H9 (cell line): Measurements from ENCODE around the gene IL18R1. TPM values are rescaled to one million over a fixed set of nuclear protein-coding genes. Genes with fewer than 3 reads are reported as not detected.

Experiments used
- DNase-seq: peaks from one replicate; pipeline ENCODE4 v3.0.0-alpha.2; 2017
- H2AFZ ChIP-seq: one replicate; pipeline ENCODE4 v1.6.1; 2013; ENCODE audit warnings: mild to moderate bottlenecking, low read length, control low read depth, moderate library complexity
- H2AK5ac ChIP-seq: 2 replicates; pipeline ENCODE4 v1.6.1; 2013; ENCODE audit warnings: low read length, control low read depth, mixed read lengths; ENCODE audit not compliant: insufficient read length
- H2BK120ac ChIP-seq: one replicate; pipeline ENCODE4 v1.6.1; 2013; ENCODE audit warnings: low read depth, mild to moderate bottlenecking, low read length, control low read depth, inconsistent platforms; ENCODE audit not compliant: poor library complexity, severe bottlenecking
- H2BK12ac ChIP-seq: 2 replicates; pipeline ENCODE4 v1.6.1; 2013; ENCODE audit warnings: low read length, control low read depth, mixed read lengths, low read depth; ENCODE audit not compliant: insufficient read length
- H2BK15ac ChIP-seq: 2 replicates; pipeline ENCODE4 v1.6.1; 2013; ENCODE audit warnings: low read depth, low read length, control low read depth
- H2BK20ac ChIP-seq: one replicate; pipeline ENCODE4 v1.6.1; 2013; ENCODE audit warnings: low read depth, mild to moderate bottlenecking, low read length, control low read depth, inconsistent platforms; ENCODE audit not compliant: poor library complexity, severe bottlenecking
- H2BK5ac ChIP-seq: 2 replicates; pipeline ENCODE4 v1.6.1; 2013; ENCODE audit warnings: low read length, control low read depth, mixed read lengths; ENCODE audit not compliant: insufficient read length
- H3K14ac ChIP-seq: 2 replicates; pipeline ENCODE4 v1.6.1; 2013; ENCODE audit warnings: low read length, control low read depth; ENCODE audit not compliant: insufficient read depth
- H3K18ac ChIP-seq: 2 replicates; pipeline ENCODE4 v1.6.1; 2013; ENCODE audit warnings: low read depth, mild to moderate bottlenecking, mixed read lengths, low read length, control low read depth; ENCODE audit not compliant: insufficient read length
- H3K23ac ChIP-seq: 2 replicates; pipeline ENCODE4 v1.6.1; 2013; ENCODE audit warnings: low read length, control low read depth, mixed read lengths, low read depth; ENCODE audit not compliant: insufficient read length
- H3K23me2 ChIP-seq: 2 replicates; pipeline ENCODE4 v1.6.1; 2013; ENCODE audit warnings: low read depth, mild to moderate bottlenecking, mixed read lengths, low read length, control low read depth; ENCODE audit not compliant: insufficient read length, poor library complexity, severe bottlenecking
- H3K27ac ChIP-seq: 2 replicates; pipeline ENCODE4 v1.5.1; 2013; ENCODE audit warnings: low read length, control low read depth, mixed read lengths, low read depth; ENCODE audit not compliant: insufficient read length
- H3K27me3 ChIP-seq: 2 replicates; pipeline ENCODE4 v1.6.1; 2013; ENCODE audit warnings: low read length, control low read depth, inconsistent platforms; ENCODE audit not compliant: insufficient read depth
- H3K4ac ChIP-seq: 2 replicates; pipeline ENCODE4 v1.6.1; 2013; ENCODE audit warnings: low read depth, mild to moderate bottlenecking, control low read depth, inconsistent platforms, low read length, moderate library complexity
- H3K4me1 ChIP-seq: 2 replicates; pipeline ENCODE4 v1.6.1; 2013; ENCODE audit warnings: low read length, control low read depth, inconsistent platforms; ENCODE audit not compliant: insufficient read depth
- H3K4me2 ChIP-seq: 2 replicates; pipeline ENCODE4 v1.6.1; 2013; ENCODE audit warnings: low read length, control low read depth, mixed read lengths; ENCODE audit not compliant: insufficient read length, insufficient read depth
- H3K56ac ChIP-seq: 2 replicates; pipeline ENCODE4 v1.6.1; 2013; ENCODE audit warnings: low read depth, mild to moderate bottlenecking, mixed read lengths, low read length, control low read depth; ENCODE audit not compliant: insufficient read length
- H3K79me1 ChIP-seq: 2 replicates; pipeline ENCODE4 v1.6.1; 2013; ENCODE audit warnings: low read depth, mild to moderate bottlenecking, moderate library complexity, low read length, control low read depth, inconsistent platforms; ENCODE audit not compliant: insufficient read depth, poor library complexity, severe bottlenecking
- H3K79me2 ChIP-seq: 2 replicates; pipeline ENCODE4 v1.6.1; 2013; ENCODE audit warnings: low read length, control low read depth, inconsistent platforms; ENCODE audit not compliant: insufficient read depth
- H3K9ac ChIP-seq: 2 replicates; pipeline ENCODE4 v1.6.1; 2013; ENCODE audit warnings: low read length, control low read depth, mixed read lengths; ENCODE audit not compliant: insufficient read length; ENCODE audit errors: extremely low read depth
- H3K9me3 ChIP-seq: one replicate; pipeline ENCODE4 v1.6.1; 2013; ENCODE audit warnings: low read depth, low read length, inconsistent platforms; ENCODE audit not compliant: control insufficient read depth
- H3T11ph ChIP-seq: one replicate; pipeline ENCODE4 v1.6.1; 2013; ENCODE audit warnings: mild to moderate bottlenecking, low read length, control low read depth, inconsistent platforms
- H4K20me1 ChIP-seq: one replicate; pipeline ENCODE4 v1.6.1; 2013; ENCODE audit not compliant: control insufficient read depth, insufficient read length, insufficient read depth
- H4K5ac ChIP-seq: 2 replicates; pipeline ENCODE4 v1.6.1; 2013; ENCODE audit warnings: low read depth, mild to moderate bottlenecking, mixed read lengths, low read length, control low read depth; ENCODE audit not compliant: insufficient read length
- H4K8ac ChIP-seq: replicated peaks from 2 replicates; pipeline ENCODE4 v1.6.1; 2013; ENCODE audit warnings: low read length, control low read depth, mixed read lengths, low read depth; ENCODE audit not compliant: insufficient read length
- H4K91ac ChIP-seq: 2 replicates; pipeline ENCODE4 v1.6.1; 2013; ENCODE audit warnings: low read depth, mild to moderate bottlenecking, moderate library complexity, mixed read lengths, low read length, control low read depth; ENCODE audit not compliant: insufficient read length
- H3K27ac Mint-ChIP-seq, 3 experiments: 2 replicates in 2 of 3; 3 replicates in 1 of 3; pipeline ENCODE4 v1.8.0; 2020 to 2021; ENCODE audit warnings: mixed read lengths in 3 of 3, mild to moderate bottlenecking in 1 of 3, moderate library complexity in 1 of 3
- H3K27me3 Mint-ChIP-seq: 2 replicates; pipeline ENCODE4 v1.8.0; 2021; ENCODE audit warnings: low read depth, mild to moderate bottlenecking, moderate library complexity, mixed read lengths
- H3K36me3 Mint-ChIP-seq, 3 experiments: 2 replicates in 2 of 3; 3 replicates in 1 of 3; pipeline ENCODE4 v1.8.0; 2020 to 2021; ENCODE audit warnings: low read depth in 3 of 3, mixed read lengths in 3 of 3; ENCODE audit not compliant: insufficient read depth in 1 of 3
- H3K4me1 Mint-ChIP-seq, 2 experiments: 2 replicates each; pipeline ENCODE4 v1.8.0; 2020; ENCODE audit warnings: mixed read lengths in 2 of 2
- H3K4me3 Mint-ChIP-seq, 2 experiments: 2 replicates in 1 of 2; 3 replicates in 1 of 2; pipeline ENCODE4 v1.8.0; 2020 to 2021; ENCODE audit warnings: mild to moderate bottlenecking in 2 of 2, mixed read lengths in 2 of 2, moderate library complexity in 1 of 2
- H3K9me3 Mint-ChIP-seq, 2 experiments: 2 replicates in 1 of 2; 3 replicates in 1 of 2; pipeline ENCODE4 v1.8.0; 2020; ENCODE audit warnings: mild to moderate bottlenecking in 2 of 2, mixed read lengths in 2 of 2, moderate library complexity in 1 of 2
- WGBS: extraction: QIAGEN DNeasy Blood & Tissue Kit; methylation state at CpG from one replicate; pipeline ENCODE4 v1.1.7; 2013; ENCODE audit warnings: missing lambda C conversion rate, low lambda C conversion rate, mixed read lengths; ENCODE audit not compliant: insufficient read length; ENCODE audit errors: extremely low coverage; 5-methylcytosine and 5-hydroxymethylcytosine counted together
- total RNA-seq: library from RNA; stranded (reverse); gene quantifications from 2 replicates; pipeline ENCODE4 v1.2.1, GENCODE V29; 2021
- TF ChIP-seq, protein P1 (sequence below): fragments of 200-600 bp; sonication (generic); conservative IDR thresholded peaks from 3 replicates; pipeline ENCODE4 v1.8.0; 2021; ENCODE audit warnings: antibody characterized with exemption, mild to moderate bottlenecking

The IL18R1 gene
- total RNA-seq, 1 experiment from 2014 or later: not detected

DNA sequence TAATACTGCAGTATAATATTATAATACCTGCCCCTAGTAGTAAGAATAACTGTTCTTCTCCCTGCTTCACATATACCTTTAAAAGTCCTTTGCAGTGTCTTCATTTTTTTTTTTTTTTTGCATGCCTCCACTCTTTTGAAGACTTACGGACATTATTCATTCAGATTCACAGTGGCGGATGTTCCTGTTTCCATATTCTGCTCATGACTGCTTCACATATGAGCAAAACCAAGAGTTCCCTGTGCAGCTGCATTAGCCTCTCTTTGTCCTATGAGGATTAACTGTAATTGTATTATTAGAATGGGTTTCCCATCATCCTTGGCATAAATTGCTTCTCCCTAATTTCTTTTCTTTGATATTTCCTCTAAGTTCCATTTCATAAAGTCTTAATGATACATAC lies 80.1 kb downstream of the IL18R1 start:
- no peaks in the 10 kb centered on the region for H3K27me3 ChIP-seq
- H3K27me3 Mint-ChIP-seq: no peaks in the 10 kb centered on the region
- H4K91ac ChIP-seq: no peak overlapping the region
- H2AFZ ChIP-seq: no peak overlapping the region
- H2BK15ac ChIP-seq: no peak overlapping the region
- H3K79me2 ChIP-seq: no peaks in the 10 kb centered on the region
- H3K27ac ChIP-seq: no peak overlapping the region
- no peak overlapping the region for H2BK12ac ChIP-seq
- no peak for DNase-seq
- no peak overlapping the region for H4K5ac ChIP-seq
- no peak overlapping the region for H3K4me3 Mint-ChIP-seq
- H3K4me1 Mint-ChIP-seq: no peaks in the 10 kb centered on the region
- no peaks in the 10 kb centered on the region for H3K4me1 ChIP-seq
- H4K8ac ChIP-seq: no peak overlapping the region
- H3K4me2 ChIP-seq: no peak overlapping the region
- TF ChIP-seq, protein P1, sequence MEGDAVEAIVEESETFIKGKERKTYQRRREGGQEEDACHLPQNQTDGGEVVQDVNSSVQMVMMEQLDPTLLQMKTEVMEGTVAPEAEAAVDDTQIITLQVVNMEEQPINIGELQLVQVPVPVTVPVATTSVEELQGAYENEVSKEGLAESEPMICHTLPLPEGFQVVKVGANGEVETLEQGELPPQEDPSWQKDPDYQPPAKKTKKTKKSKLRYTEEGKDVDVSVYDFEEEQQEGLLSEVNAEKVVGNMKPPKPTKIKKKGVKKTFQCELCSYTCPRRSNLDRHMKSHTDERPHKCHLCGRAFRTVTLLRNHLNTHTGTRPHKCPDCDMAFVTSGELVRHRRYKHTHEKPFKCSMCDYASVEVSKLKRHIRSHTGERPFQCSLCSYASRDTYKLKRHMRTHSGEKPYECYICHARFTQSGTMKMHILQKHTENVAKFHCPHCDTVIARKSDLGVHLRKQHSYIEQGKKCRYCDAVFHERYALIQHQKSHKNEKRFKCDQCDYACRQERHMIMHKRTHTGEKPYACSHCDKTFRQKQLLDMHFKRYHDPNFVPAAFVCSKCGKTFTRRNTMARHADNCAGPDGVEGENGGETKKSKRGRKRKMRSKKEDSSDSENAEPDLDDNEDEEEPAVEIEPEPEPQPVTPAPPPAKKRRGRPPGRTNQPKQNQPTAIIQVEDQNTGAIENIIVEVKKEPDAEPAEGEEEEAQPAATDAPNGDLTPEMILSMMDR: no peak
- no peak overlapping the region for H2BK5ac ChIP-seq
- no peaks in the 10 kb centered on the region for H3K9me3 Mint-ChIP-seq
- no peak overlapping the region for H3K9ac ChIP-seq
- WGBS: no CpG with 5 or more reads among the region's 2 CpGs
- no peaks in the 10 kb centered on the region for H3K9me3 ChIP-seq
- H4K20me1 ChIP-seq: no peaks in the 10 kb centered on the region
- no peak overlapping the region for H3K4ac ChIP-seq
- H2AK5ac ChIP-seq: no peak overlapping the region
- H3K23ac ChIP-seq: no peak overlapping the region
- H3K56ac ChIP-seq: no peak overlapping the region
- H3K23me2 ChIP-seq: no peaks in the 10 kb centered on the region
- H3T11ph ChIP-seq: no peak overlapping the region
- no peak overlapping the region for H3K27ac Mint-ChIP-seq
- H2BK20ac ChIP-seq: no peak overlapping the region
- no peaks in the 10 kb centered on the region for H3K36me3 Mint-ChIP-seq
- H3K18ac ChIP-seq: no peak overlapping the region
- no peak overlapping the region for H3K14ac ChIP-seq
- H3K79me1 ChIP-seq: no peaks in the 10 kb centered on the region
- no peak overlapping the region for H2BK120ac ChIP-seq
